WTC11 (cell line): ENCODE results near the gene PHKA1. TPM values are rescaled to one million over a fixed set of nuclear protein-coding genes. Genes with fewer than 3 reads are reported as not detected.

Experiments
- E2F5 ChIP-seq: sonication (generic); formaldehyde crosslinking; IDR thresholded peaks from 2 replicates; pipeline ENCODE4 v1.8.1; 2022; ENCODE audit warnings: mild to moderate bottlenecking, moderate library complexity, missing genetic modification reagents
- SOX15 ChIP-seq: fragments of 250-450 bp; sonication (Bioruptor Pico); IDR thresholded peaks from 2 replicates; pipeline ENCODE4 v1.9.0; 2021; ENCODE audit warnings: mild to moderate bottlenecking
- USF2 ChIP-seq: sonication (generic); formaldehyde crosslinking; IDR thresholded peaks from 2 replicates; pipeline ENCODE4 v1.8.1; 2023; ENCODE audit warnings: mild to moderate bottlenecking, missing genetic modification reagents, moderate library complexity
- ZNF138 ChIP-seq: sonication (generic); formaldehyde crosslinking; conservative IDR thresholded peaks from 2 replicates; pipeline ENCODE4 v1.8.1; 2022; ENCODE audit warnings: mild to moderate bottlenecking, moderate library complexity, missing genetic modification reagents
- ZNF219 ChIP-seq: sonication (generic); formaldehyde crosslinking; IDR thresholded peaks from 2 replicates; pipeline ENCODE4 v1.8.0; 2023; ENCODE audit warnings: missing genetic modification reagents, mild to moderate bottlenecking, borderline replicate concordance
- total RNA-seq: library from RNA; stranded (reverse); gene quantifications from 3 replicates; pipeline ENCODE4 v1.2.3, GENCODE V29; 2021

Gene PHKA1
- total RNA-seq, 1 experiment from 2014 or later: 9.9 TPM

GRCh38 chrX:72532366-72532765 lies 181.7 kb downstream of the PHKA1 start (continued):
- no peak for TF ChIP-seq USF2 (CRISPR knock-in tag)
- TF ChIP-seq E2F5 (CRISPR knock-in tag): no peak
- no peak for TF ChIP-seq ZNF138 (CRISPR knock-in tag)
- no peak for TF ChIP-seq ZNF219 (CRISPR knock-in tag)
- TF ChIP-seq SOX15 (CRISPR knock-in tag): no peak

Other genes with a start within 250 kb of the PHKA1 start
- gene HDAC8, start 141.5 kb downstream of the PHKA1 start, total RNA-seq: 22.5 to 30.3 TPM (median 26.6 TPM) in 3 replicates
- 0.14 to 0.22 TPM (median 0.21 TPM) in 3 replicates for gene DMRTC1B, start 62.6 kb upstream of the PHKA1 start, total RNA-seq
- gene FAM236B, start 68.4 kb upstream of the PHKA1 start, total RNA-seq: not detected in 3 replicates
- not detected in 3 replicates for gene FAM236D, start 93.9 kb upstream of the PHKA1 start, total RNA-seq
- not detected in 3 replicates for gene FAM236C, start 198.3 kb upstream of the PHKA1 start, total RNA-seq
- gene FAM236A, start 223.9 kb upstream of the PHKA1 start, total RNA-seq: not detected in 3 replicates
- gene DMRTC1, start 229.5 kb upstream of the PHKA1 start, total RNA-seq: 0.14 TPM in 2 of 3 replicates, not detected in the other